Measurements from ENCODE around the gene SESN2. TPM values are rescaled to one million over a fixed set of nuclear protein-coding genes. Genes with fewer than 3 reads are reported as not detected.

SESN2 gene
- total RNA-seq, 1 donor from 2014 or later = 2.7 TPM

GRCh38 chr1:28280977-28281381, 21.7 kb downstream of the SESN2 start:
- no peak for DNase-seq
- intact Hi-C loops (cut with micrococcal nuclease) = no loop called here
- peak; percentile 46 for ATAC-seq

GRCh38 chr1:28281608-28282425, 22.5 kb downstream of the SESN2 start:
- DNase-seq (no peak), ATAC-seq (no peak)
- intact Hi-C loops (cut with micrococcal nuclease) = no loop called here

GRCh38 chr1:28282426-28283407, 23.4 kb downstream of the SESN2 start:
- intact Hi-C loops (cut with micrococcal nuclease) = no loop called here
- DNase-seq (no peak), ATAC-seq (peak; percentile 46)

GRCh38 chr1:28286111-28286510, 26.8 kb downstream of the SESN2 start:
- no peak for ATAC-seq
- DNase-seq = no peak
- intact Hi-C loops (cut with micrococcal nuclease) = no loop called here

GRCh38 chr1:28288487-28288886, 29.2 kb downstream of the SESN2 start:
- no peak for ATAC-seq
- intact Hi-C loops (cut with micrococcal nuclease) = no loop called here
- DNase-seq = no peak

GRCh38 chr1:28290851-28291250, 31.5 kb downstream of the SESN2 start:
- intact Hi-C loops (cut with micrococcal nuclease) = no loop called here
- ATAC-seq (no peak), DNase-seq (no peak)

GRCh38 chr1:28291711-28292110, 32.4 kb downstream of the SESN2 start:
- DNase-seq (no peak), ATAC-seq (no peak)
- intact Hi-C loops (cut with micrococcal nuclease) = no loop called here

- ATAC-seq (no peak), DNase-seq (no peak)
- intact Hi-C loops (cut with micrococcal nuclease) = no loop called here
Measured at GRCh38 chr1:28295936-28296335, 36.6 kb downstream of the SESN2 start.

- DNase-seq = no peak
- intact Hi-C loops (cut with micrococcal nuclease) = no loop called here
- ATAC-seq = no peak
Measured at GRCh38 chr1:28296401-28297261, 37.3 kb downstream of the SESN2 start.

GRCh38 chr1:28297826-28298225, 38.5 kb downstream of the SESN2 start:
- DNase-seq (no peak), ATAC-seq (no peak)
- intact Hi-C loops (cut with micrococcal nuclease) = no loop called here

GRCh38 chr1:28298438-28298837, 39.1 kb downstream of the SESN2 start:
- DNase-seq = no peak
- intact Hi-C loops (cut with micrococcal nuclease) = no loop called here
- ATAC-seq = no peak

GRCh38 chr1:28301368-28302174, 42.3 kb downstream of the SESN2 start:
- intact Hi-C loops (cut with micrococcal nuclease) = no loop called here
- DNase-seq = no peak
- no peak for ATAC-seq

- DNase-seq (no peak), ATAC-seq (no peak)
- intact Hi-C loops (cut with micrococcal nuclease) = no loop called here
Measured at GRCh38 chr1:28302247-28302646, 42.9 kb downstream of the SESN2 start.

GRCh38 chr1:28306301-28306949, 47.1 kb downstream of the SESN2 start:
- ATAC-seq (no peak), DNase-seq (no peak)
- intact Hi-C loops (cut with micrococcal nuclease) = no loop called here

- ATAC-seq (no peak), DNase-seq (no peak)
- intact Hi-C loops (cut with micrococcal nuclease) = no loop called here
Measured at GRCh38 chr1:28308750-28309149, 49.4 kb downstream of the SESN2 start.

GRCh38 chr1:28309702-28310101, 50.4 kb downstream of the SESN2 start:
- DNase-seq (no peak), ATAC-seq (no peak)
- intact Hi-C loops (cut with micrococcal nuclease) = no loop called here

- intact Hi-C loops (cut with micrococcal nuclease) = no loop called here
- ATAC-seq = no peak
Measured at GRCh38 chr1:28313702-28314546, 54.6 kb downstream of the SESN2 start.

More at GRCh38 chr1:28313702-28314546, 54.6 kb downstream of the SESN2 start:
- no peak for DNase-seq
